Measurements from ENCODE around the gene LRRC7. TPM values are rescaled to one million over a fixed set of nuclear protein-coding genes. Genes with fewer than 3 reads are reported as not detected.

Gene LRRC7
- total and polyA plus RNA-seq, 2 experiments from 2014 or later: 1.2 TPM; not detected in 1

DNA sequence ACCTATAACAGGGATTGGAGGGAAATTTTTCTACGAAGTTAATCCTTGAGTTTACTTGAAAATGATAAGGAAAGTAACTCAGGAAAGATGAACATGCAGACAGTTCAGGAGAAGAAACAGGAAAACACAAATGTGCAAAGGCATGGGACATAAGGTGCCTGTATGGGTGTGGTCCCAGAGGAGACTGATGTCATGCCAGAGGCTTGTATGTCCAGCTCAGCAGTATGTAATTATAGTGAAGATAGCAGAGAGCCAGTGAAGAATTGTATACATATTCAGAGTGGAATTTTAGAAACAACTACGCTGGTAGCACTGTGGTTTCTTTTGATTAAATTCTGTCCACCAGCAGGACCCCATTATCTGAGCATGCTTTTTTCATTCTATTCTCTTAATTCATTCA lies 179.5 kb downstream of the LRRC7 start:
- peaks cover 25% of the 10 kb centered on the region; the same call in 2 of the 3 replicates for H3K4me1 Mint-ChIP-seq
- H3K9me3 Mint-ChIP-seq: no peaks in the 10 kb centered on the region
- ATAC-seq (no peak), DNase-seq (ENCODE audit: low spot score) (no peak)
- Histone ChIP-seq H3K9me2 (ENCODE audit: insufficient read depth) (no peaks in the 10 kb centered on the region; the same call in 1 of the 2 replicates), H2AFZ (no peak overlapping the region), H3K27me3 (ENCODE audit: insufficient read depth) (no peaks in the 10 kb centered on the region), H3K79me2 (replicated peaks; ENCODE audit: insufficient read depth) (no peaks in the 10 kb centered on the region), H3K4me3 (no peak overlapping the region), H3F3A (replicated peaks; ENCODE audit: low read depth) (no peaks in the 10 kb centered on the region), H3K27ac (ENCODE audit: low read depth) (no peak overlapping the region), H4K20me1 (replicated peaks; ENCODE audit: insufficient read depth) (no peaks in the 10 kb centered on the region), H3K4me2 (no peak overlapping the region), H3K4me1 (ENCODE audit: insufficient read depth) (peaks cover 21% of the 10 kb centered on the region), H3K36me3 (ENCODE audit: insufficient read depth) (no peaks in the 10 kb centered on the region)
- H3K36me3 Mint-ChIP-seq (ENCODE audit: low read depth): no peaks in the 10 kb centered on the region
- TF ChIP-seq CREB1 (CRISPR knock-in tag; IDR thresholded peaks at IDR 0.05; ENCODE audit: low read depth) (no peak), ZNF331 (CRISPR knock-in tag; IDR thresholded peaks at IDR 0.05; ENCODE audit: low read depth) (no peak), POLR2AphosphoS5 (IDR thresholded peaks at IDR 0.05; ENCODE audit: low read depth) (no peak), EZH2phosphoT487 (IDR thresholded peaks at IDR 0.05; ENCODE audit: unreplicated experiment) (no peak), JUNB (IDR thresholded peaks at IDR 0.05; ENCODE audit: unreplicated experiment) (no peak), NANOG (IDR thresholded peaks at IDR 0.05; ENCODE audit: borderline replicate concordance) (no peak), ZNF114 (CRISPR knock-in tag; IDR thresholded peaks at IDR 0.05) (no peak), EZH2 (IDR thresholded peaks at IDR 0.05; ENCODE audit: low read depth, unreplicated experiment) (no peak)
- TF ChIP-seq, protein P1, sequence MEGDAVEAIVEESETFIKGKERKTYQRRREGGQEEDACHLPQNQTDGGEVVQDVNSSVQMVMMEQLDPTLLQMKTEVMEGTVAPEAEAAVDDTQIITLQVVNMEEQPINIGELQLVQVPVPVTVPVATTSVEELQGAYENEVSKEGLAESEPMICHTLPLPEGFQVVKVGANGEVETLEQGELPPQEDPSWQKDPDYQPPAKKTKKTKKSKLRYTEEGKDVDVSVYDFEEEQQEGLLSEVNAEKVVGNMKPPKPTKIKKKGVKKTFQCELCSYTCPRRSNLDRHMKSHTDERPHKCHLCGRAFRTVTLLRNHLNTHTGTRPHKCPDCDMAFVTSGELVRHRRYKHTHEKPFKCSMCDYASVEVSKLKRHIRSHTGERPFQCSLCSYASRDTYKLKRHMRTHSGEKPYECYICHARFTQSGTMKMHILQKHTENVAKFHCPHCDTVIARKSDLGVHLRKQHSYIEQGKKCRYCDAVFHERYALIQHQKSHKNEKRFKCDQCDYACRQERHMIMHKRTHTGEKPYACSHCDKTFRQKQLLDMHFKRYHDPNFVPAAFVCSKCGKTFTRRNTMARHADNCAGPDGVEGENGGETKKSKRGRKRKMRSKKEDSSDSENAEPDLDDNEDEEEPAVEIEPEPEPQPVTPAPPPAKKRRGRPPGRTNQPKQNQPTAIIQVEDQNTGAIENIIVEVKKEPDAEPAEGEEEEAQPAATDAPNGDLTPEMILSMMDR (conservative IDR thresholded peaks at IDR 0.05; ENCODE audit: low read depth in 2 of 2): no peak
- TF ChIP-seq, protein P2, sequence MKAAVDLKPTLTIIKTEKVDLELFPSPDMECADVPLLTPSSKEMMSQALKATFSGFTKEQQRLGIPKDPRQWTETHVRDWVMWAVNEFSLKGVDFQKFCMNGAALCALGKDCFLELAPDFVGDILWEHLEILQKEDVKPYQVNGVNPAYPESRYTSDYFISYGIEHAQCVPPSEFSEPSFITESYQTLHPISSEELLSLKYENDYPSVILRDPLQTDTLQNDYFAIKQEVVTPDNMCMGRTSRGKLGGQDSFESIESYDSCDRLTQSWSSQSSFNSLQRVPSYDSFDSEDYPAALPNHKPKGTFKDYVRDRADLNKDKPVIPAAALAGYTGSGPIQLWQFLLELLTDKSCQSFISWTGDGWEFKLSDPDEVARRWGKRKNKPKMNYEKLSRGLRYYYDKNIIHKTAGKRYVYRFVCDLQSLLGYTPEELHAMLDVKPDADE (IDR thresholded peaks at IDR 0.05): no peak
- TF ChIP-seq, protein P3, sequence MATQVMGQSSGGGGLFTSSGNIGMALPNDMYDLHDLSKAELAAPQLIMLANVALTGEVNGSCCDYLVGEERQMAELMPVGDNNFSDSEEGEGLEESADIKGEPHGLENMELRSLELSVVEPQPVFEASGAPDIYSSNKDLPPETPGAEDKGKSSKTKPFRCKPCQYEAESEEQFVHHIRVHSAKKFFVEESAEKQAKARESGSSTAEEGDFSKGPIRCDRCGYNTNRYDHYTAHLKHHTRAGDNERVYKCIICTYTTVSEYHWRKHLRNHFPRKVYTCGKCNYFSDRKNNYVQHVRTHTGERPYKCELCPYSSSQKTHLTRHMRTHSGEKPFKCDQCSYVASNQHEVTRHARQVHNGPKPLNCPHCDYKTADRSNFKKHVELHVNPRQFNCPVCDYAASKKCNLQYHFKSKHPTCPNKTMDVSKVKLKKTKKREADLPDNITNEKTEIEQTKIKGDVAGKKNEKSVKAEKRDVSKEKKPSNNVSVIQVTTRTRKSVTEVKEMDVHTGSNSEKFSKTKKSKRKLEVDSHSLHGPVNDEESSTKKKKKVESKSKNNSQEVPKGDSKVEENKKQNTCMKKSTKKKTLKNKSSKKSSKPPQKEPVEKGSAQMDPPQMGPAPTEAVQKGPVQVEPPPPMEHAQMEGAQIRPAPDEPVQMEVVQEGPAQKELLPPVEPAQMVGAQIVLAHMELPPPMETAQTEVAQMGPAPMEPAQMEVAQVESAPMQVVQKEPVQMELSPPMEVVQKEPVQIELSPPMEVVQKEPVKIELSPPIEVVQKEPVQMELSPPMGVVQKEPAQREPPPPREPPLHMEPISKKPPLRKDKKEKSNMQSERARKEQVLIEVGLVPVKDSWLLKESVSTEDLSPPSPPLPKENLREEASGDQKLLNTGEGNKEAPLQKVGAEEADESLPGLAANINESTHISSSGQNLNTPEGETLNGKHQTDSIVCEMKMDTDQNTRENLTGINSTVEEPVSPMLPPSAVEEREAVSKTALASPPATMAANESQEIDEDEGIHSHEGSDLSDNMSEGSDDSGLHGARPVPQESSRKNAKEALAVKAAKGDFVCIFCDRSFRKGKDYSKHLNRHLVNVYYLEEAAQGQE (IDR thresholded peaks at IDR 0.05; ENCODE audit: unreplicated experiment): no peak
- TF ChIP-seq, protein P4, sequence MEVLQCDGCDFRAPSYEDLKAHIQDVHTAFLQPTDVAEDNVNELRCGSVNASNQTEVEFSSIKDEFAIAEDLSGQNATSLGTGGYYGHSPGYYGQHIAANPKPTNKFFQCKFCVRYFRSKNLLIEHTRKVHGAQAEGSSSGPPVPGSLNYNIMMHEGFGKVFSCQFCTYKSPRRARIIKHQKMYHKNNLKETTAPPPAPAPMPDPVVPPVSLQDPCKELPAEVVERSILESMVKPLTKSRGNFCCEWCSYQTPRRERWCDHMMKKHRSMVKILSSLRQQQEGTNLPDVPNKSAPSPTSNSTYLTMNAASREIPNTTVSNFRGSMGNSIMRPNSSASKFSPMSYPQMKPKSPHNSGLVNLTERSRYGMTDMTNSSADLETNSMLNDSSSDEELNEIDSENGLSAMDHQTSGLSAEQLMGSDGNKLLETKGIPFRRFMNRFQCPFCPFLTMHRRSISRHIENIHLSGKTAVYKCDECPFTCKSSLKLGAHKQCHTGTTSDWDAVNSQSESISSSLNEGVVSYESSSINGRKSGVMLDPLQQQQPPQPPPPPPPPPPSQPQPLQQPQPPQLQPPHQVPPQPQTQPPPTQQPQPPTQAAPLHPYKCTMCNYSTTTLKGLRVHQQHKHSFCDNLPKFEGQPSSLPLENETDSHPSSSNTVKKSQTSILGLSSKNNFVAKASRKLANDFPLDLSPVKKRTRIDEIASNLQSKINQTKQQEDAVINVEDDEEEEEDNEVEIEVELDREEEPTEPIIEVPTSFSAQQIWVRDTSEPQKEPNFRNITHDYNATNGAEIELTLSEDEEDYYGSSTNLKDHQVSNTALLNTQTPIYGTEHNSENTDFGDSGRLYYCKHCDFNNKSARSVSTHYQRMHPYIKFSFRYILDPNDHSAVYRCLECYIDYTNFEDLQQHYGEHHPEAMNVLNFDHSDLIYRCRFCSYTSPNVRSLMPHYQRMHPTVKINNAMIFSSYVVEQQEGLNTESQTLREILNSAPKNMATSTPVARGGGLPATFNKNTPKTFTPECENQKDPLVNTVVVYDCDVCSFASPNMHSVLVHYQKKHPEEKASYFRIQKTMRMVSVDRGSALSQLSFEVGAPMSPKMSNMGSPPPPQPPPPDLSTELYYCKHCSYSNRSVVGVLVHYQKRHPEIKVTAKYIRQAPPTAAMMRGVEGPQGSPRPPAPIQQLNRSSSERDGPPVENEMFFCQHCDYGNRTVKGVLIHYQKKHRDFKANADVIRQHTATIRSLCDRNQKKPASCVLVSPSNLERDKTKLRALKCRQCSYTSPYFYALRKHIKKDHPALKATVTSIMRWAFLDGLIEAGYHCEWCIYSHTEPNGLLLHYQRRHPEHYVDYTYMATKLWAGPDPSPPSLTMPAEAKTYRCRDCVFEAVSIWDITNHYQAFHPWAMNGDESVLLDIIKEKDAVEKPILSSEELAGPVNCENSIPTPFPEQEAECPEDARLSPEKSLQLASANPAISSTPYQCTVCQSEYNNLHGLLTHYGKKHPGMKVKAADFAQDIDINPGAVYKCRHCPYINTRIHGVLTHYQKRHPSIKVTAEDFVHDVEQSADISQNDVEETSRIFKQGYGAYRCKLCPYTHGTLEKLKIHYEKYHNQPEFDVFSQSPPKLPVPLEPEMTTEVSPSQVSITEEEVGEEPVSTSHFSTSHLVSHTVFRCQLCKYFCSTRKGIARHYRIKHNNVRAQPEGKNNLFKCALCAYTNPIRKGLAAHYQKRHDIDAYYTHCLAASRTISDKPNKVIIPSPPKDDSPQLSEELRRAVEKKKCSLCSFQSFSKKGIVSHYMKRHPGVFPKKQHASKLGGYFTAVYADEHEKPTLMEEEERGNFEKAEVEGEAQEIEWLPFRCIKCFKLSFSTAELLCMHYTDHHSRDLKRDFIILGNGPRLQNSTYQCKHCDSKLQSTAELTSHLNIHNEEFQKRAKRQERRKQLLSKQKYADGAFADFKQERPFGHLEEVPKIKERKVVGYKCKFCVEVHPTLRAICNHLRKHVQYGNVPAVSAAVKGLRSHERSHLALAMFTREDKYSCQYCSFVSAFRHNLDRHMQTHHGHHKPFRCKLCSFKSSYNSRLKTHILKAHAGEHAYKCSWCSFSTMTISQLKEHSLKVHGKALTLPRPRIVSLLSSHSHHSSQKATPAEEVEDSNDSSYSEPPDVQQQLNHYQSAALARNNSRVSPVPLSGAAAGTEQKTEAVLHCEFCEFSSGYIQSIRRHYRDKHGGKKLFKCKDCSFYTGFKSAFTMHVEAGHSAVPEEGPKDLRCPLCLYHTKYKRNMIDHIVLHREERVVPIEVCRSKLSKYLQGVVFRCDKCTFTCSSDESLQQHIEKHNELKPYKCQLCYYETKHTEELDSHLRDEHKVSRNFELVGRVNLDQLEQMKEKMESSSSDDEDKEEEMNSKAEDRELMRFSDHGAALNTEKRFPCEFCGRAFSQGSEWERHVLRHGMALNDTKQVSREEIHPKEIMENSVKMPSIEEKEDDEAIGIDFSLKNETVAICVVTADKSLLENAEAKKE (CRISPR knock-in tag; IDR thresholded peaks at IDR 0.05): no peak
- H3K27me3 Mint-ChIP-seq (ENCODE audit: insufficient read depth, low read depth, poor library complexity): no peaks in the 10 kb centered on the region
- H3K4me3 Mint-ChIP-seq: no peak overlapping the region
- H3K27ac Mint-ChIP-seq: no peak overlapping the region
